GM12878 (cell line): ENCODE data around the gene ATP6V0A1. TPM values are rescaled to one million over a fixed set of nuclear protein-coding genes. Genes with fewer than 3 reads are reported as not detected.

Source experiments
- ATAC-seq: fragments of 200-7000 bp; cut with Tn5 transposase; 3 replicates; pipeline ENCODE4 v1.9.1; 2020; ENCODE audit warnings: mild to moderate bottlenecking, moderate library complexity
- BruUV-seq: library from RNA; stranded (reverse); fragments of 400-500 nt; replicated peaks from 2 replicates; lab custom pipeline; 2021; lab: Mats Ljungman, UMichigan
- CTCF ChIA-PET: fragments of 300-600 bp; sonication (Branson Sonifier 250); formaldehyde crosslinking; extraction: SDS; loops from one replicate; lab custom pipeline; 2021; ENCODE audit warnings: inconsistent platforms; lab: Yijun Ruan, JAX
- POLR2A ChIA-PET: fragments of 350-600 bp; formaldehyde crosslinking; extraction: SDS; loops from one replicate; lab custom pipeline; 2021; ENCODE audit warnings: inconsistent platforms; lab: Charles Lee
- RAD21 ChIA-PET: fragments of 300-600 bp; sonication (Branson Sonifier 250); formaldehyde crosslinking; loops from one replicate; lab custom pipeline; 2023; ENCODE audit warnings: antibody characterized with exemption; ENCODE audit not compliant: unreplicated experiment; lab: Charles Lee
- SMC1A ChIA-PET: fragments of 300-600 bp; sonication (Branson Sonifier 250); formaldehyde crosslinking; loops from one replicate; lab custom pipeline; 2023; ENCODE audit not compliant: unreplicated experiment, uncharacterized antibody; lab: Charles Lee
- DNase-seq: peaks from one replicate; pipeline ENCODE4 v3.0.0-alpha.2; 2011; ENCODE audit warnings: low read depth, low spot score
- FAIRE-seq: peaks from 3 replicates; lab custom pipeline; 2011; peaks lifted over from hg19 to GRCh38; lab: Jason Lieb, UNC
- H2AFZ ChIP-seq: 2 replicates; pipeline ENCODE4 v1.6.0; 2011; ENCODE audit warnings: low read depth, low read length, control low read depth; ENCODE audit not compliant: control insufficient read depth
- H3K27ac ChIP-seq: 2 replicates; pipeline ENCODE4 v1.5.1; 2011; ENCODE audit warnings: control low read depth; ENCODE audit not compliant: control insufficient read depth, insufficient read depth
- H3K27me3 ChIP-seq, 2 experiments: replicated peaks in 1 of 2; 2 replicates each; pipeline versions ENCODE4 v1.6.0 to v1.6.1; 2011; ENCODE audit warnings: low read length in 1 of 2; ENCODE audit not compliant: control insufficient read depth in 2 of 2, insufficient read depth in 2 of 2
- H3K36me3 ChIP-seq, 2 experiments: 2 replicates each; pipeline ENCODE4 v1.5.1; 2011; ENCODE audit warnings: low read length in 1 of 2; ENCODE audit not compliant: control insufficient read depth in 2 of 2, insufficient read depth in 2 of 2
- H3K4me1 ChIP-seq: 2 replicates; pipeline ENCODE4 v1.6.1; 2011; ENCODE audit warnings: mild to moderate bottlenecking, low read length, moderate library complexity, mixed read lengths; ENCODE audit not compliant: control insufficient read depth, insufficient read depth
- H3K4me2 ChIP-seq: 2 replicates; pipeline ENCODE4 v1.6.0; 2011; ENCODE audit warnings: control low read depth; ENCODE audit not compliant: control insufficient read depth, insufficient read depth
- H3K4me3 ChIP-seq: fragments of 200-600 bp; sonication (generic); 2 replicates; pipeline ENCODE4 v1.5.1; 2016
- H3K79me2 ChIP-seq: 2 replicates; pipeline ENCODE4 v1.6.0; 2011; ENCODE audit warnings: low read length; ENCODE audit not compliant: control insufficient read depth, insufficient read depth
- H3K9ac ChIP-seq: 2 replicates; pipeline ENCODE4 v1.8.0; 2011; ENCODE audit warnings: low read length, control low read depth, mixed read lengths; ENCODE audit not compliant: control insufficient read depth, insufficient read depth
- H3K9me3 ChIP-seq: replicated peaks from 3 replicates; pipeline ENCODE4 v1.5.1; 2011; ENCODE audit warnings: mild to moderate bottlenecking, low read length; ENCODE audit not compliant: control insufficient read depth, insufficient read depth
- H4K20me1 ChIP-seq: 2 replicates; pipeline ENCODE4 v1.6.0; 2011; ENCODE audit not compliant: control insufficient read depth, insufficient read depth
- BHLHE40 ChIP-seq, 2 experiments: fragments of 450-650 bp in 1 of 2; IDR thresholded peaks; 2 replicates each; pipeline ENCODE4 v1.6.1; 2011 to 2017; ENCODE audit warnings: low read depth in 2 of 2, borderline replicate concordance in 1 of 2, improper control_type of control experiment in 1 of 2, low read length in 1 of 2, mild to moderate bottlenecking in 1 of 2
- BRCA1 ChIP-seq: IDR thresholded peaks from 2 replicates; pipeline ENCODE4 v1.6.1; 2011; ENCODE audit warnings: low read depth, low read length, improper control_type of control experiment
- CBX5 ChIP-seq: sonication (generic); IDR thresholded peaks from 2 replicates; pipeline ENCODE4 v1.6.1; 2016; ENCODE audit warnings: low read depth, moderate library complexity, mild to moderate bottlenecking, inconsistent platforms
- E2F4 ChIP-seq: IDR thresholded peaks from 2 replicates; pipeline ENCODE4 v1.6.1; 2012; ENCODE audit warnings: low read depth, low read length, improper control_type of control experiment
- GABPA ChIP-seq: IDR thresholded peaks from 2 replicates; pipeline ENCODE4 v1.6.1; 2014; ENCODE audit warnings: antibody characterized with exemption, low read depth, mild to moderate bottlenecking, inconsistent platforms
- HDGF ChIP-seq: fragments of 450-650 bp; IDR thresholded peaks from 2 replicates; pipeline ENCODE4 v1.6.1; 2016; ENCODE audit warnings: antibody characterized with exemption
- KAT2A ChIP-seq: conservative IDR thresholded peaks from 2 replicates; pipeline ENCODE4 v1.6.1; 2011; ENCODE audit warnings: low read depth, low read length; ENCODE audit not compliant: control insufficient read depth
- KDM1A ChIP-seq: fragments of 200-600 bp; sonication (generic); IDR thresholded peaks from 2 replicates; pipeline ENCODE4 v1.6.1; 2016; ENCODE audit warnings: borderline replicate concordance
- MTA3 ChIP-seq: IDR thresholded peaks from 2 replicates; pipeline ENCODE4 v1.6.1; 2012; ENCODE audit warnings: low read length, inconsistent platforms, borderline replicate concordance
- NBN ChIP-seq: fragments of 450-650 bp; IDR thresholded peaks from 2 replicates; pipeline ENCODE4 v1.6.1; 2016
- NR2F1 ChIP-seq: fragments of 450-650 bp; conservative IDR thresholded peaks from 2 replicates; pipeline ENCODE4 v1.6.1; 2017; ENCODE audit warnings: mild to moderate bottlenecking
- PKNOX1 ChIP-seq: fragments of 450-650 bp; IDR thresholded peaks from 2 replicates; pipeline ENCODE4 v1.6.1; 2016; ENCODE audit warnings: mild to moderate bottlenecking
- RAD21 ChIP-seq: IDR thresholded peaks from 2 replicates; pipeline ENCODE4 v1.6.1; 2011; ENCODE audit warnings: mild to moderate bottlenecking, low read depth, low read length, moderate library complexity; ENCODE audit not compliant: insufficient read depth
- RB1 ChIP-seq: fragments of 450-650 bp; formaldehyde crosslinking; IDR thresholded peaks from 2 replicates; pipeline ENCODE4 v1.6.1; 2017; ENCODE audit warnings: mild to moderate bottlenecking, borderline replicate concordance
- RFX5 ChIP-seq: IDR thresholded peaks from 2 replicates; pipeline ENCODE4 v1.6.1; 2011; ENCODE audit warnings: low read depth, low read length, improper control_type of control experiment
- WRNIP1 ChIP-seq: IDR thresholded peaks from 2 replicates; pipeline ENCODE4 v1.6.1; 2011; ENCODE audit warnings: low read depth, low read length, improper control_type of control experiment, borderline replicate concordance
- whole genome bisulfite sequencing: methylation state at CpG from one replicate; pipeline ENCODE4 v1.1.6; 2016; ENCODE audit warnings: low lambda C conversion rate; ENCODE audit not compliant: insufficient replicate concordance, insufficient coverage; ENCODE audit errors: missing lambda C conversion rate; 5-methylcytosine and 5-hydroxymethylcytosine counted together
- in situ Hi-C: fragments of 300-500 bp; cut with MboI; formaldehyde crosslinking; loops from 9 replicates; pipeline ENCODE4 v1.14.3; 2018; ENCODE audit warnings: mixed read lengths
- intact Hi-C: fragments of 100-400 bp; cut with micrococcal nuclease; formaldehyde crosslinking; loops from one replicate; pipeline ENCODE4 v1.14.2; 2022; ENCODE audit not compliant: unreplicated experiment
- polyA plus RNA-seq, 11 experiments: library from polyadenylated mRNA; depleted of rRNA in 4 of 11; unstranded in 6 of 11; stranded (reverse) in 5 of 11; fragments of >200 nt; fragmentation: Nextera tagmentation in 4 of 11; fragmentation: Illumina TruSeq in 1 of 11; extraction: Ambion mirVana in 4 of 11; extraction: Trizol in 1 of 11; gene quantifications; 1 replicate in 1 of 11; 2 replicates in 10 of 11; pipeline versions ENCODE4 v1.2.1 to v1.2.3, GENCODE V29; 2011 to 2016; ENCODE audit warnings: inconsistent platforms in 2 of 11, missing spikeins in 2 of 11, low read depth in 1 of 11
- total RNA-seq, 4 experiments: library from RNA; depleted of rRNA in 3 of 4; stranded (reverse); fragments of >200 nt in 3 of 4; fragmentation: Illumina TruSeq in 1 of 4; extraction: Trizol in 1 of 4; gene quantifications; 2 replicates each; pipeline versions ENCODE4 v1.2.1 to v1.2.3, GENCODE V29; 2013 to 2021
- TF ChIP-seq, protein P1 (sequence below): fragments of 450-650 bp; formaldehyde crosslinking; IDR thresholded peaks from 2 replicates; pipeline ENCODE4 v1.4.0; 2020; ENCODE audit warnings: mild to moderate bottlenecking, moderate library complexity

ATP6V0A1 gene
- total and polyA plus RNA-seq, 10 of the 15 experiments (the other 5 are each of a cell fraction or from before 2014, with no cell fraction given): 3.0 to 76.6 (median 30.9) TPM

DNA sequence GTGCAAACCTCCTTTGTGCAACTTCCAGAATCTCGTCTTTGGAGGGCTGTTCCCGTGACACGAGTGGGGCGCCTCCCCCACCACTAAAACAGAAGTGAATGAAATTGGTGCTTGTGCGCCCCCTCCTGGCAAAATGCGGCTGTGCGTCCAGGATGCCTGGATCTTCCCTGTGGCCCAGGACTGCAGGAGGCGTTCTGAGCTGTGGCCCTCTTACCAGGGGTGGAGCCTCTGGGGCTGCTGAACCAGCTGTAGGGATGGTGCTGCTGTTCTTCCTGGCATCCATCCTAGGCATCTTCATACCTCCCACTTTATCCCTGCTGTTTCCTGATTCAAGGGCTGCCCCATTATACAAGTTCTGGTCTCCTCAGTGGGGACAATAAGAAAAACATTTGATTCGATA is 58.8 kb downstream of the ATP6V0A1 start (continued):
- TF ChIP-seq, protein P1, sequence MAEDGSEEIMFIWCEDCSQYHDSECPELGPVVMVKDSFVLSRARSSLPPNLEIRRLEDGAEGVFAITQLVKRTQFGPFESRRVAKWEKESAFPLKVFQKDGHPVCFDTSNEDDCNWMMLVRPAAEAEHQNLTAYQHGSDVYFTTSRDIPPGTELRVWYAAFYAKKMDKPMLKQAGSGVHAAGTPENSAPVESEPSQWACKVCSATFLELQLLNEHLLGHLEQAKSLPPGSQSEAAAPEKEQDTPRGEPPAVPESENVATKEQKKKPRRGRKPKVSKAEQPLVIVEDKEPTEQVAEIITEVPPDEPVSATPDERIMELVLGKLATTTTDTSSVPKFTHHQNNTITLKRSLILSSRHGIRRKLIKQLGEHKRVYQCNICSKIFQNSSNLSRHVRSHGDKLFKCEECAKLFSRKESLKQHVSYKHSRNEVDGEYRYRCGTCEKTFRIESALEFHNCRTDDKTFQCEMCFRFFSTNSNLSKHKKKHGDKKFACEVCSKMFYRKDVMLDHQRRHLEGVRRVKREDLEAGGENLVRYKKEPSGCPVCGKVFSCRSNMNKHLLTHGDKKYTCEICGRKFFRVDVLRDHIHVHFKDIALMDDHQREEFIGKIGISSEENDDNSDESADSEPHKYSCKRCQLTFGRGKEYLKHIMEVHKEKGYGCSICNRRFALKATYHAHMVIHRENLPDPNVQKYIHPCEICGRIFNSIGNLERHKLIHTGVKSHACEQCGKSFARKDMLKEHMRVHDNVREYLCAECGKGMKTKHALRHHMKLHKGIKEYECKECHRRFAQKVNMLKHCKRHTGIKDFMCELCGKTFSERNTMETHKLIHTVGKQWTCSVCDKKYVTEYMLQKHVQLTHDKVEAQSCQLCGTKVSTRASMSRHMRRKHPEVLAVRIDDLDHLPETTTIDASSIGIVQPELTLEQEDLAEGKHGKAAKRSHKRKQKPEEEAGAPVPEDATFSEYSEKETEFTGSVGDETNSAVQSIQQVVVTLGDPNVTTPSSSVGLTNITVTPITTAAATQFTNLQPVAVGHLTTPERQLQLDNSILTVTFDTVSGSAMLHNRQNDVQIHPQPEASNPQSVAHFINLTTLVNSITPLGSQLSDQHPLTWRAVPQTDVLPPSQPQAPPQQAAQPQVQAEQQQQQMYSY: no peak
- no peak for TF ChIP-seq KAT2A
- TF ChIP-seq NBN: 0 out of 2 replicates have a peak, but pooled peaks have one; percentile 30
- TF ChIP-seq PKNOX1: no peak

- RAD21 ChIA-PET: interaction anchor here (0.6 to 1.3 kb wide), 9 partner anchors 8 to 115 kb away, joined by 3 to 7 read pairs (median 3); no protein-coding TSS in a partner anchor
- H3K9ac ChIP-seq: no peak overlapping the region
- no peak for TF ChIP-seq HDGF
- TF ChIP-seq RFX5: no peak
- TF ChIP-seq BHLHE40 (IDR thresholded peaks at IDR 0.05; ENCODE audit: borderline replicate concordance in 1 of 2, low read depth in 2 of 2, low read length in 1 of 2): no peak
- TF ChIP-seq MTA3: no peak
- no peak for TF ChIP-seq E2F4
- TF ChIP-seq BRCA1: no peak
- no peak for TF ChIP-seq WRNIP1
- no peak for TF ChIP-seq RB1
- no peak for TF ChIP-seq KDM1A
- no peak for TF ChIP-seq NR2F1
- no peak for TF ChIP-seq GABPA
- no peak for TF ChIP-seq RAD21
- TF ChIP-seq CBX5: no peak
Observed at GRCh38 chr17:42518046-42518754, 59.5 kb downstream of the ATP6V0A1 start.

More at GRCh38 chr17:42518046-42518754, 59.5 kb downstream of the ATP6V0A1 start:
- intact Hi-C loops (loop anchor here (5.0 kb wide), 1 partner anchor 111 kb away; no protein-coding TSS in a partner anchor), in situ Hi-C loops (no loop called here)
- ChIA-PET POLR2A (interaction anchor here (0.5 to 0.6 kb wide), 2 partner anchors 94 to 198 kb away, joined by 3 to 4 read pairs; no protein-coding TSS in a partner anchor), SMC1A (interaction anchor here (0.5 to 2.9 kb wide), 16 partner anchors 9 to 1837 kb away, joined by 3 to 8 read pairs (median 4); no protein-coding TSS in a partner anchor), CTCF (interaction anchor here (0.6 to 10.4 kb wide), 29 partner anchors 8 to 206 kb away, joined by 3 to 120 read pairs (median 3); no protein-coding TSS in a partner anchor)
- Histone ChIP-seq H3K4me3 (no peak overlapping the region), H3K27me3 (no peaks in the 10 kb centered on the region), H4K20me1 (no peaks in the 10 kb centered on the region; the same call in 1 of the 2 replicates), H3K36me3 (peaks cover 4 to 11% of the 10 kb centered on the region in 2 experiments; a peak in 3 of 4 replicates), H3K4me2 (no peak overlapping the region), H3K9me3 (no peaks in the 10 kb centered on the region), H3K27ac (no peak overlapping the region), H3K4me1 (no peaks in the 10 kb centered on the region), H3K79me2 (no peaks in the 10 kb centered on the region), H2AFZ (no peak overlapping the region)
- ATAC-seq: no peak
- no peak for FAIRE-seq
- WGBS: 71% methylated on average over 9 of the region's 9 CpGs
- BruUV-seq: TSS peak; percentile 18
- DNase-seq: no peak
